GM19468 (cell line): ENCODE measurements around the gene TMEM143.
A peak's percentile ranks its signal among the peaks of the same experiment; 100 is the strongest.

Experiments used
- ATAC-seq: cut with Tn5 transposase; IDR thresholded peaks from one replicate; pipeline ENCODE4 v1.9.1; 2021; ENCODE audit warnings: mild to moderate bottlenecking, moderate library complexity, moderate number of reproducible peaks; ENCODE audit not compliant: unreplicated experiment; ENCODE audit errors: extremely low read depth

Gene TMEM143

GRCh38 chr19:48362716-48363499 lies 832 bp downstream of the TMEM143 start:
- ATAC-seq, result peak; percentile 16

DNA sequence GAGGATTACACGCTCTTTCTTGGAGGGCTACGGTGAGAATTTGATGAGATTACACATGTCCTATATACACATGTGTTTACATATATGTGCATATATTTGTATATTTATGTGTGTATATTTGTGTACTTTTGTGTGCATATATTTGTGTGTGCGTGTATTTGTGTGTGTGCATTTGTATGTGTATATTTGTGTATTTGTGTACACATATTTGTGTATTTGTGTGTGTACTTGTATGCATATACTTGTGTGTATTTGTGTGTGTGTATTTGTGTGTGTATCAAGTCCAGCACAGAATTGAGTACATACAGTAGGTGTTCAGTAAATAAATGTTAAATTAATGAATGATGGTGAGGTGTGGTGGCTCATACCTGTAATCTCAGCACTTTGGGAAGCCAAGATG lies 1.8 kb downstream of the TMEM143 start:
- ATAC-seq, result no peak

- ATAC-seq, result no peak
Observed at GRCh38 chr19:48359123-48359522, 4.6 kb downstream of the TMEM143 start.

- ATAC-seq, result no peak
Observed at GRCh38 chr19:48355365-48355954, 8.3 kb downstream of the TMEM143 start.

GRCh38 chr19:48354332-48354992 lies 9.3 kb downstream of the TMEM143 start:
- ATAC-seq, result no peak

- ATAC-seq, result no peak
Observed at GRCh38 chr19:48353677-48354076, 10.1 kb downstream of the TMEM143 start.

- ATAC-seq, result no peak
Observed at GRCh38 chr19:48351341-48351752, 12.4 kb downstream of the TMEM143 start.

GRCh38 chr19:48350856-48351255 lies 12.9 kb downstream of the TMEM143 start:
- no peak for ATAC-seq

DNA sequence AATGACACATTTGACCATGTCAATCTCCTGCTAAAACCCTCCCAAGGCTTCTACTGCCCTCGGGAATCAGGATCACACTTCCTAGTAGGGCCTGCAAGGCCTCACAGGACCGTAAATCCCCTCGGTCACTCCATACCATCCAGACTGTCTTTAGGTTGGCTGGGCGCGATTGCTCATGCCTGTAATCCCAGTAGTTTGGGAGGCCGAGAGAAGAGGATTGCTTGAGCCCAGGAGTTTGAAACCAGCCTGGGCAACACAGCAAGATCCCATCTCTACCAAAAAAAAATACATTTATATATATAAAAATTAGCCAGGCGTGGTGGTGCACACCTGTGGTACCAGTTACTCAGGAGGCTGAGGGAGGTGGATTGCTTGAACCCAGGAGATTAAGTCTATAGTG lies 15.0 kb downstream of the TMEM143 start:
- no peak for ATAC-seq

- ATAC-seq, result no peak
Observed at GRCh38 chr19:48348045-48348444, 15.7 kb downstream of the TMEM143 start.

- ATAC-seq, result no peak
Observed at GRCh38 chr19:48346191-48346590, 17.5 kb downstream of the TMEM143 start.

- ATAC-seq, result no peak
Observed at GRCh38 chr19:48344892-48345291, 18.8 kb downstream of the TMEM143 start.

- ATAC-seq, result no peak
Observed at GRCh38 chr19:48342841-48343540, 20.7 kb downstream of the TMEM143 start.

DNA sequence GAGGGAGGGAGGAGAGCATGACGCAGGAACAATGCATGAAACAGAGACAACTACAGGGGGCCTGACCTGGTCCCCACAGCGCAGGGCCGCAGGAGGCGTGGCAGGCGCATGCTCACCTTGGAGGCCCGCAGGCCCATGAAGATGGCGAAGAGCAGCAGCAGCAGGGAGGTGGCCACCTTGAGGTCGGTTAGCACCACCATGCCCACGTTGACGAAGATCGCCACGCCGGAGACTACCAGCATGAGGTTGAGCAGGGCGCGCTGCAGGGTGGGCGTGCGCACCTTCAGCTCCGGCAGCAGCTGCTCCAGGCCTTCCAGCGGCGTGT lies 21.4 kb downstream of the TMEM143 start:
- ATAC-seq, result no peak

DNA sequence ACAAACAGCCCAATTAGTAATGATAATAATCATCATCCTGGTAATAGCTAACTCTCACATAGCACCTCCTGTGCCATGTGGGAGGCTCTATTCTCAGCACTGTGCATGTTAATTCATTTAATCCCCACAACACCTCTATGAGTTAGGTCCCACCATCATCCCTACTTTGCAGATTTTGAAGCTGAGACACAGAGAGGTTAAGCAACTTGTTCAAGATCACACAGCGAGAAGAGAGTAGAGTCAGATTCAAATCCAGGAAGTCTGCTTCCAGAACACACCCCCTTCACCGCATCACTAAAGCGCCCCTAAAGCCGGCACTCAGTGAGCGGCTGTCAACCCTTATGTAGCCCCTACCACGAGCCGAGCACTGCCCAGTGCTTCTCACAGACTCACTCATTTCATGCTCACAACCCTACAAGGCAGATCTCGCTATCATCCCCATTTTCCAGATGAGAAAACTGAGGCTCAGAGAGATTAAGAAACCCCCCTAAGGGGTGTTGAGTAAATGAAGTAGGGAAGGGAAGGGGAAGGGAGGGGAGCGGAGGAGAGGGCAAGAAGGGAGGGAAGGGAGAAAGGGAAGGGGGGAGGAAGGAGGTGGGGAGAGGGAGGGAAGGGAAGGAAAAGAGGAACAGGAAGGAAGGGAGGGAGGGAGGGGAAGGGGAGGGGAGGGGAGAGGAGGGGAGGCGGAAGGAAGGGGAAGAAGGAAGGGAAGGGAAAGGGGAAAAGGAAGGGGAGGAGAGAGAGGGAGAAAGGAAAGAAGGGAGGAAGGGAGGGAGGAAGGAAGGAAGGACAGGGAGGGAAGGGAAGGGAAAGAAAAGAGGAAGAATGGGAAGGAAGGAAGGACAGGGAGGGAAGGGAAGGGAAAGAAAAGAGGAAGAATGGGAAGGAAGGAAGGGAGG lies 22.0 kb downstream of the TMEM143 start:
- ATAC-seq, result no peak

GRCh38 chr19:48340995-48341394 lies 22.7 kb downstream of the TMEM143 start:
- ATAC-seq, result no peak

- no peak for ATAC-seq
Observed at GRCh38 chr19:48338802-48339503, 24.8 kb downstream of the TMEM143 start.

DNA sequence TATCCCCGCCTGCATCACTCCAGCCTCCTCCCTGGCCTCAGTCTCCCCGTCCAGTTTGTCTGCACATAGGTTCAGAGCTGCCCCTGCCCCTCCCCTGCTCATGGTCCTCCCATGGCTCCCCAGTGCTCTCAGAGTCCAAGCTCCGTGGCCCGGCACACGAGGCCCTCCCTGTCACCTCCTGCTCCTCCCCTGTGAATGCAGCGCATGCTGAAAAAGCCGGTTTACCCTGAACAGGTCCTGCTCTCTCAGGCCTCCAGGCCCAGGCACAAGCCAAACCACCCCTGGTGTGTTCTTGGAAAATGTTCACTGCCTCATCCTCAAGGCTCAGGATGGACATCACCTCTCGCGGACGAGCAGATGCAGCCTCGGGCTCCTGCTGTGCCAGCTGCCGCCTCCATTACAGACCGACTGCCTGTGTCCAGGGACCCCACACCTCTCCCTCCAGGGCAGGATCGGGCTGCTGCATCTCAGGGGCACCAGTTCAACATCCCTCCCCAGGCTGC lies 25.4 kb downstream of the TMEM143 start:
- no peak for ATAC-seq
